ENCODE results near the gene IPP. TPM values are rescaled to one million over a fixed set of nuclear protein-coding genes. Genes with fewer than 3 reads are reported as not detected.

The IPP gene
- 10 to 100 TPM; 12.0 to 16.0 TPM for total RNA-seq
- 1 to 10 TPM; 3.9 to 4.9 TPM for polyA plus RNA-seq
- long read RNA-seq, donor 1, partial matches to known transcripts, result 84 of 122 reads
- long read RNA-seq, donor 1, other reads (novel, unspliced or antisense), result 33 of 122 reads
- long read RNA-seq, donor 2, partial matches to known transcripts, result 0 of 2 reads
- long read RNA-seq, donor 2, other reads (novel, unspliced or antisense), result 0 of 2 reads
- long read RNA-seq, donor 3, partial matches to known transcripts, result 0 of 3 reads
- long read RNA-seq, donor 3, other reads (novel, unspliced or antisense), result 0 of 3 reads
- long read RNA-seq, donor 4, result 0 reads
- long read RNA-seq, donor 5, result 0 reads

DNA sequence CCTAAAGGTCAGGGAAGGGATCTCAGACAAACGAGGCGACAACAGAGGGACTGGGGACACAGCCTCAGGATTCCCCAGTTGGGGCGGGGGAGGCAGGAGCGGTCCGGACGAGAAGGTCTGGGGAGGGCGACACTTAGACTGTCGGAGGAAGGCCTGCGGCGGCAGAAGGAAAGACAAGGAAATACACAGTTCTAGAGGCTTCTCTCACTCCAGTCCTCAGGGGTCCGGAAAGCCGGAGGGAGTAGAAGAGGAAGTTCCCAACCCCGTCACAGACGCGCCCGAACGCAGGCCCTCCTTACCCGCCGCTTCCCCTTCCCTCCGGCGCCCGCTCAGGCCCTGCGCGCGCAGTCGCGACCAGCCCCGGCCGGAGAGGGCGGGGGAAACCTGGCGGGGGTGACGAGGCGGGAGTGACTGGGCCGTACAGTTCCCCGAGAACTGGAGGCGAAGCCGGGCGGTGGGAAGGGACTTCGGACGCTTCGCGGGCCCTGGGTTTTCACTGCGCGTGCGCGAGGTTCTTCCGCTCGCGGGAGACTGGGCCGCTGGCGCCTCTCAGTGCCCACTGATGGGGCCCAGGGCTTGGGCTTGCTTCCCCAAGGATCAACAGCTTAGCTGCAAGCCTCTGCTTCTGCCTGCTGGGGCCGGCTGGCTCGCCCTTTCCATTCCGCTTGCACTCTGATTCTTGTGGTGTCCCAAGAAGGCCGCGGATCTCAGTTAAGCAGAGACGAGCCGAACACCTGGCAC is at the start of gene IPP:
Gene IPP (minus strand): TSS at position 356 of the 741 bp plus-strand sequence. CDS start 4,242 bp downstream, outside the sequence.
- Histone ChIP-seq H3K9me3 (ENCODE audit: control insufficient read depth in 4 of 4, insufficient read depth in 3 of 4, low read length in 3 of 4) (peaks cover 0 to 12% (median 0%) of the 10 kb centered on the region in 4 donors), H3K27ac (ENCODE audit: low read depth in 1 of 2, low read length in 1 of 2) (peak within 1 kb of the TSS; percentile 98 to 99), H3K9ac (ENCODE audit: insufficient read depth in 1 of 2, low read length in 2 of 2) (peak within 1 kb of the TSS; percentile 97 to 99), H3K36me3 (ENCODE audit: control insufficient read depth in 4 of 4, insufficient read depth in 4 of 4, low read length in 4 of 4) (peaks cover 0 to 4% (median 0%) of the 10 kb centered on the region in 4 donors), H3K4me3 (peak within 1 kb of the TSS; percentile 36), H3K4me1 (ENCODE audit: control insufficient read depth in 5 of 5, insufficient read depth in 5 of 5, low read length in 5 of 5) (peaks cover 0 to 7% (median 3%) of the 10 kb centered on the region in 5 donors), H3K27me3 (ENCODE audit: control insufficient read depth in 3 of 3, insufficient read depth in 3 of 3, low read length in 2 of 3) (no peaks in the 10 kb centered on the region)
- 0% methylated on average over 50 to 58 of the region's 58 CpGs for WGBS, 2 donors
- DNase-seq (peak; percentile 99), ATAC-seq (ENCODE audit: insufficient read depth, low FRiP score) (peak; percentile 98)
- TF ChIP-seq, protein P1, sequence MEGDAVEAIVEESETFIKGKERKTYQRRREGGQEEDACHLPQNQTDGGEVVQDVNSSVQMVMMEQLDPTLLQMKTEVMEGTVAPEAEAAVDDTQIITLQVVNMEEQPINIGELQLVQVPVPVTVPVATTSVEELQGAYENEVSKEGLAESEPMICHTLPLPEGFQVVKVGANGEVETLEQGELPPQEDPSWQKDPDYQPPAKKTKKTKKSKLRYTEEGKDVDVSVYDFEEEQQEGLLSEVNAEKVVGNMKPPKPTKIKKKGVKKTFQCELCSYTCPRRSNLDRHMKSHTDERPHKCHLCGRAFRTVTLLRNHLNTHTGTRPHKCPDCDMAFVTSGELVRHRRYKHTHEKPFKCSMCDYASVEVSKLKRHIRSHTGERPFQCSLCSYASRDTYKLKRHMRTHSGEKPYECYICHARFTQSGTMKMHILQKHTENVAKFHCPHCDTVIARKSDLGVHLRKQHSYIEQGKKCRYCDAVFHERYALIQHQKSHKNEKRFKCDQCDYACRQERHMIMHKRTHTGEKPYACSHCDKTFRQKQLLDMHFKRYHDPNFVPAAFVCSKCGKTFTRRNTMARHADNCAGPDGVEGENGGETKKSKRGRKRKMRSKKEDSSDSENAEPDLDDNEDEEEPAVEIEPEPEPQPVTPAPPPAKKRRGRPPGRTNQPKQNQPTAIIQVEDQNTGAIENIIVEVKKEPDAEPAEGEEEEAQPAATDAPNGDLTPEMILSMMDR (IDR thresholded peaks at IDR 0.05; ENCODE audit: control extremely low read depth, extremely low read depth), result peak; percentile 12

DNA sequence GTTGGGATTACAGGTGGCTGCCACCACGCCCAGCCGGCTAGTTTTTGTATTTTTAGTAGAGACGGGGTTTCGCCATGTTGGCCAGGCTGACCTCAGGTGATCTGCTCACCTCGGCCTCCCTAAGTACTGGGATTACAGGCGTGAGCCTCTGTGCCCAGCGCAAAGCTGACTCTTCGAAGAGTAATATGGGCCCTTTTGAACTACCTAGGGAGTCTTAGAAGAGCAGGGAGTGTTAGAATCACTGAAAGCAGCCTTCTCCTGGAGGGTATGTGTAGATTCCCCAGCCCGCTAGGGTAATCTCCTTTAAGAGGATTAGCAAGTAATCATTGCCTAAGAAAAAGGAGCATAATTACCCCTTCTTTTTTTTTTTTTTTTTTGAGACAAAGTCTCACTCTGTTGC is 46.5 kb upstream of the IPP start:
- DNase-seq (no peak), ATAC-seq (ENCODE audit: insufficient read depth, low FRiP score) (no peak)
- no peak overlapping the region for H3K4me3 ChIP-seq
- no peak overlapping the region for H3K9ac ChIP-seq (ENCODE audit: insufficient read depth in 1 of 2, low read length in 2 of 2)
- TF ChIP-seq, protein P1 (IDR thresholded peaks at IDR 0.05; ENCODE audit: control extremely low read depth, extremely low read depth), result no peak
- 91 to 92% methylated on average over 9 of the region's 9 CpGs for WGBS, 2 donors
- H3K36me3 ChIP-seq (ENCODE audit: control insufficient read depth in 4 of 4, insufficient read depth in 4 of 4, low read length in 4 of 4), result no peaks in the 10 kb centered on the region
- no peaks in the 10 kb centered on the region for H3K4me1 ChIP-seq (ENCODE audit: control insufficient read depth in 5 of 5, insufficient read depth in 5 of 5, low read length in 5 of 5)
- no peaks in the 10 kb centered on the region for H3K27me3 ChIP-seq (ENCODE audit: control insufficient read depth in 3 of 3, insufficient read depth in 3 of 3, low read length in 2 of 3)
- H3K27ac ChIP-seq (ENCODE audit: low read depth in 1 of 2, low read length in 1 of 2), result no peak overlapping the region
- H3K9me3 ChIP-seq (ENCODE audit: control insufficient read depth in 4 of 4, insufficient read depth in 3 of 4, low read length in 3 of 4), result no peaks in the 10 kb centered on the region

DNA sequence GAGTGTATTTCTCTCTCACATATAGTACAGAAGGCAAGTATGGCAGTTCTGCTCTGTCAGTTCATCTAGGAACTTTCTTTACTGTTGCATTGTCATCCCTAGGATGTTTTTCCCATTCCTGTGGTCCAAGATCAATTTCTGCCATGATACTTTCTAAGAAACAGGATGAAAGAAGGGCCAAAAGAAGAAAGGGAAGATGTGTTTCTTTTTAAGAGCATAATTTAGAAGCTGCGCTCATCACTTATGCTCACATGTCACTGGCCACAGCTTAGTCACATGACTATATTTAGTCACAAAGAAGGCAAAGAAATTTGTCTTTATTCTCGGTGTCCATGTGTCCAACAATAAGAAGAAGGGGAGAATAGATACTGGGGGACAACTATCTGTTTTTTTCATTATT is 45.9 kb upstream of the IPP start:
- H3K9me3 ChIP-seq (ENCODE audit: control insufficient read depth in 4 of 4, insufficient read depth in 3 of 4, low read length in 3 of 4), result no peaks in the 10 kb centered on the region
- no peak overlapping the region for H3K27ac ChIP-seq (ENCODE audit: low read depth in 1 of 2, low read length in 1 of 2)
- no peak overlapping the region for H3K4me3 ChIP-seq
- 65 to 87% methylated on average over 2 of the region's 2 CpGs for WGBS, 2 donors
- no peaks in the 10 kb centered on the region for H3K36me3 ChIP-seq (ENCODE audit: control insufficient read depth in 4 of 4, insufficient read depth in 4 of 4, low read length in 4 of 4)
- H3K4me1 ChIP-seq (ENCODE audit: control insufficient read depth in 5 of 5, insufficient read depth in 5 of 5, low read length in 5 of 5), result no peaks in the 10 kb centered on the region
- H3K9ac ChIP-seq (ENCODE audit: insufficient read depth in 1 of 2, low read length in 2 of 2), result no peak overlapping the region
- ATAC-seq (ENCODE audit: insufficient read depth, low FRiP score) (no peak), DNase-seq (no peak)
- no peaks in the 10 kb centered on the region for H3K27me3 ChIP-seq (ENCODE audit: control insufficient read depth in 3 of 3, insufficient read depth in 3 of 3, low read length in 2 of 3)
- TF ChIP-seq, protein P1 (IDR thresholded peaks at IDR 0.05; ENCODE audit: control extremely low read depth, extremely low read depth), result no peak
